Measurements from ENCODE around the gene PLEKHM3.

GRCh38 chr2:208042450-208042849 lies 17.1 kb upstream of the PLEKHM3 start:
- TF ChIP-seq POLR2A (IDR thresholded peaks at IDR 0.05; ENCODE audit: low read length) (no peak), CTCF (IDR thresholded peaks at IDR 0.05) (no peak), EP300 (IDR thresholded peaks at IDR 0.05) (no peak), ELK1 (IDR thresholded peaks at IDR 0.05; ENCODE audit: low read depth, low read length) (no peak), SMC3 (IDR thresholded peaks at IDR 0.05) (no peak), RNF2 (IDR thresholded peaks at IDR 0.05; ENCODE audit: borderline replicate concordance, low read depth) (no peak), SREBF2 (IDR thresholded peaks at IDR 0.05) (no peak), EHMT2 (IDR thresholded peaks at IDR 0.05; ENCODE audit: low read depth) (no peak), RFX5 (IDR thresholded peaks at IDR 0.05) (no peak), NFE2L2 (conservative IDR thresholded peaks at IDR 0.05; ENCODE audit: low read length) (no peak)
- TF ChIP-seq, protein P1, sequence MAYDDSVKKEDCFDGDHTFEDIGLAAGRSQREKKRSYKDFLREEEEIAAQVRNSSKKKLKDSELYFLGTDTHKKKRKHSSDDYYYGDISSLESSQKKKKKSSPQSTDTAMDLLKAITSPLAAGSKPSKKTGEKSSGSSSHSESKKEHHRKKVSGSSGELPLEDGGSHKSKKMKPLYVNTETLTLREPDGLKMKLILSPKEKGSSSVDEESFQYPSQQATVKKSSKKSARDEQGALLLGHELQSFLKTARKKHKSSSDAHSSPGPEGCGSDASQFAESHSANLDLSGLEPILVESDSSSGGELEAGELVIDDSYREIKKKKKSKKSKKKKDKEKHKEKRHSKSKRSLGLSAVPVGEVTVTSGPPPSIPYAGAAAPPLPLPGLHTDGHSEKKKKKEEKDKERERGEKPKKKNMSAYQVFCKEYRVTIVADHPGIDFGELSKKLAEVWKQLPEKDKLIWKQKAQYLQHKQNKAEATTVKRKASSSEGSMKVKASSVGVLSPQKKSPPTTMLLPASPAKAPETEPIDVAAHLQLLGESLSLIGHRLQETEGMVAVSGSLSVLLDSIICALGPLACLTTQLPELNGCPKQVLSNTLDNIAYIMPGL (CRISPR knock-in tag; IDR thresholded peaks at IDR 0.05; ENCODE audit: borderline replicate concordance), result no peak

All from A549 (cell line).